NCI-H1694 (cell line): ENCODE measurements around the gene ASTN2.
"Not testable (repeated sequence)": the region's sequence is repeated elsewhere in the genome, so short reads cannot be mapped to it uniquely, and the experiment has no call there.

Source experiments
- DNase-seq: peaks from one replicate; lab custom pipeline; 2025; lab: John Stamatoyannopoulos, UW

The ASTN2 gene

GRCh38 chr9:117074342-117074662 is 340.6 kb downstream of the ASTN2 start:
- DNase-seq: peak; percentile 65

GRCh38 chr9:117073539-117074341 is 341.1 kb downstream of the ASTN2 start:
- DNase-seq: peak; percentile 69

GRCh38 chr9:117073071-117073470 is 341.8 kb downstream of the ASTN2 start:
- no peak for DNase-seq

GRCh38 chr9:117072216-117072615 is 342.6 kb downstream of the ASTN2 start:
- DNase-seq: no peak

- DNase-seq: not testable (repeated sequence)
Observed at GRCh38 chr9:117071673-117072207, 343.1 kb downstream of the ASTN2 start.

- DNase-seq: no peak
Observed at GRCh38 chr9:117063721-117064471, 351.0 kb downstream of the ASTN2 start.

GRCh38 chr9:117060963-117061362 is 353.9 kb downstream of the ASTN2 start:
- DNase-seq: no peak

- DNase-seq: no peak
Observed at GRCh38 chr9:117050007-117050406, 364.9 kb downstream of the ASTN2 start.

GRCh38 chr9:117046666-117047327 is 368.1 kb downstream of the ASTN2 start:
- no peak for DNase-seq

GRCh38 chr9:117044241-117044640 is 370.6 kb downstream of the ASTN2 start:
- no peak for DNase-seq

- no peak for DNase-seq
Observed at GRCh38 chr9:117043159-117043558, 371.7 kb downstream of the ASTN2 start.

GRCh38 chr9:117035546-117035945 is 379.3 kb downstream of the ASTN2 start:
- DNase-seq: no peak

- DNase-seq: no peak
Observed at GRCh38 chr9:117034866-117035265, 380.0 kb downstream of the ASTN2 start.

- no peak for DNase-seq
Observed at GRCh38 chr9:117030254-117030768, 384.5 kb downstream of the ASTN2 start.

GRCh38 chr9:117029341-117029740 is 385.5 kb downstream of the ASTN2 start:
- no peak for DNase-seq

GRCh38 chr9:117028103-117028858 is 386.6 kb downstream of the ASTN2 start:
- no peak for DNase-seq

- no peak for DNase-seq
Observed at GRCh38 chr9:117021906-117022305, 393.0 kb downstream of the ASTN2 start.

GRCh38 chr9:117018966-117019617 is 395.8 kb downstream of the ASTN2 start:
- DNase-seq: no peak

- no peak for DNase-seq
Observed at GRCh38 chr9:117017414-117017985, 397.4 kb downstream of the ASTN2 start.

GRCh38 chr9:117014061-117014460 is 400.8 kb downstream of the ASTN2 start:
- DNase-seq: no peak
